DND-41 (cell line): ENCODE data around the gene TMEM9.

Source experiments
- EZH2 ChIP-seq: IDR thresholded peaks from 3 replicates; pipeline ENCODE4 v1.6.1; 2012; ENCODE audit warnings: borderline replicate concordance, low read depth, mild to moderate bottlenecking, moderate library complexity, low read length, inconsistent platforms; ENCODE audit not compliant: severe bottlenecking
- TF ChIP-seq, protein P1 (sequence below): IDR thresholded peaks from 2 replicates; pipeline ENCODE4 v1.5.1; 2012; ENCODE audit warnings: borderline replicate concordance, low read length, moderate library complexity, mild to moderate bottlenecking; ENCODE audit not compliant: poor library complexity, severe bottlenecking; ENCODE audit errors: extremely low read depth

DNA sequence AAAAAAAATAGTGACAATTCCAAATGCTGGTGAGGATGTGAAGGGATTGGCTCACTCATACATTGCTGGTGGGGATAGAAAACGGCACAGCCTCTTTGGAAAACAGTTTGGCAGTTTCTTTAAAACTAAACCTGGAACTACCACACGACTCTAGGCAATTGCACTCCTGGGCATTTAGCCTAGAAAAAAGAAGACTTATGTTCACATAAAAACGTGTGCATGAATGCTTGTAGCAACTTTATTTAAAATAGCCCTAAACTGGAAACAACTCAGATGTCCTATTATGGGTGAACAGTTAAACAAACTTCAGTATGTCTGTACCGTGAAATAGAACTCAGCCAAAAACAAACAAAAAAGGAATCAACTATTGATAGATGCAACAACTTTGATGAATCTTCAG lies 9.4 kb upstream of the TMEM9 start:
- TF ChIP-seq, protein P1, sequence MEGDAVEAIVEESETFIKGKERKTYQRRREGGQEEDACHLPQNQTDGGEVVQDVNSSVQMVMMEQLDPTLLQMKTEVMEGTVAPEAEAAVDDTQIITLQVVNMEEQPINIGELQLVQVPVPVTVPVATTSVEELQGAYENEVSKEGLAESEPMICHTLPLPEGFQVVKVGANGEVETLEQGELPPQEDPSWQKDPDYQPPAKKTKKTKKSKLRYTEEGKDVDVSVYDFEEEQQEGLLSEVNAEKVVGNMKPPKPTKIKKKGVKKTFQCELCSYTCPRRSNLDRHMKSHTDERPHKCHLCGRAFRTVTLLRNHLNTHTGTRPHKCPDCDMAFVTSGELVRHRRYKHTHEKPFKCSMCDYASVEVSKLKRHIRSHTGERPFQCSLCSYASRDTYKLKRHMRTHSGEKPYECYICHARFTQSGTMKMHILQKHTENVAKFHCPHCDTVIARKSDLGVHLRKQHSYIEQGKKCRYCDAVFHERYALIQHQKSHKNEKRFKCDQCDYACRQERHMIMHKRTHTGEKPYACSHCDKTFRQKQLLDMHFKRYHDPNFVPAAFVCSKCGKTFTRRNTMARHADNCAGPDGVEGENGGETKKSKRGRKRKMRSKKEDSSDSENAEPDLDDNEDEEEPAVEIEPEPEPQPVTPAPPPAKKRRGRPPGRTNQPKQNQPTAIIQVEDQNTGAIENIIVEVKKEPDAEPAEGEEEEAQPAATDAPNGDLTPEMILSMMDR = no peak
- no peak for TF ChIP-seq EZH2
